Measurements from ENCODE around the gene ZMYND8.
A peak's percentile ranks its signal among the peaks of the same experiment; 100 is the strongest.
"Not testable (repeated sequence)": the region's sequence is repeated elsewhere in the genome, so short reads cannot be mapped to it uniquely, and the experiment has no call there.

ZMYND8 gene

DNA sequence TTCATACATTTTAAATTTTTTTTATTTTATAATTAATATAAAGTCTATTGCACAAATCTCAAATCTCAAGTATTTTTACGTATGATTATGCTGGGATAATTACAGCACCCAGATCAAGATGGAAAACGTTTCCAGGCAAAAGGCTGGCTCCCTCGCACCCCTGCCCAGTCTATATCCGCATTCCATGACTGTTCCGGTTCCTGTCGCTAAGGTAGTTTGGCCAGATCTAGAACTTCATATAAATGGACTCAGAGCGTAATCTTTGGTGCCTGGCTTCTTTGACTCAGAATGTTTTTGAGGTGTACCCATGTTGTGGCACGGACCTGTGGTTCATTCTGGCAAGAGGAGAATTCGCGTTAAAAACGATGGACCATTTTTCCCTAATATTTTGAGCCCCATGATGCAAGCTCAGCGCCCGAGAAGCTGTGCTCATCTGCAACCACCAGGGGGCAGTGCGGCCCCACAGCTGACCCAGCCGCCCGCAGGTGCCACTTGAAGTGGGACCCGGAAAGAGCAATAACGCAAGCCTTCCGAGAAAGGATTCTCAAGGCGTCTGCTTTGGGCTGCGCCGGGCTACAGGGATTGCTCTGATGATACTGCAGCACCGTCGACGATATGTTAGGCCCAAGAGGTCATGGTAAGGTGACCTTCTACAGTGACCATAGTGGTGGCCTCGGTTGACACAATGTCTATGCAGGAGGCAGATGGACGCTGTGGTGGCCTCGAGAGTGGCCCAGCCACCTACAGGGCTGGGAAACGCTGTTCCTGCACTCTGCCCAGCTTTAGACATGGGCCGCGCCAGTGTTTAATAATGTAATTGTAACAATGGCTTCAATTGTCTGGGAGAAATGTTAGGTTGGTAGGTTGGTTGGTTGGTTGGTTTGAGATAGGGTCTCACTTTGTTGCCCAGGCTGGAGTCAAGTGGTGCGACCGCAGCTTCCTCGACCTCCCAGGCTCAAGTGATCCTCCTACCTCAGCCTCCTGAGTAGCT is 160.1 kb downstream of the ZMYND8 start:
- peak; percentile 83 for DNase-seq

DNA sequence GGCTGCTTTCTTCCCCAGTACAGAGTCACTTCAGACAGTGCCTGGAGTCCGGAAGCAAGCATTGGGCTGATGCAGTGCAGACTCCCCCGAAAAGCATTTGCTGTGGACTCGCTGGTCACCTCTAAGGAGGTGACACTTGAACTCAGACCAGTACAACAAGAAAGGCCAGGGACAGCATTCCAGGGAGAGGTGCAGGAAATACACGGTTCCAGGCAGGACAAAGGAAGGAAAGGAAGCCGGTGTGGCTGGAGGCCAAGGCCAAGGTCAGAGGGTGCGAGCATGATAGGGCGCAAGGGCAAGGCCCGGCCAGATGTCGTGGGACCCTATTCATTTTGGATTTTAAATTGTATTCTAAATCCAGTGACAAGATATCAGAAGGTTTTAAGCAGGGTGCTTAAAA is 160.9 kb downstream of the ZMYND8 start:
- DNase-seq: no peak

DNA sequence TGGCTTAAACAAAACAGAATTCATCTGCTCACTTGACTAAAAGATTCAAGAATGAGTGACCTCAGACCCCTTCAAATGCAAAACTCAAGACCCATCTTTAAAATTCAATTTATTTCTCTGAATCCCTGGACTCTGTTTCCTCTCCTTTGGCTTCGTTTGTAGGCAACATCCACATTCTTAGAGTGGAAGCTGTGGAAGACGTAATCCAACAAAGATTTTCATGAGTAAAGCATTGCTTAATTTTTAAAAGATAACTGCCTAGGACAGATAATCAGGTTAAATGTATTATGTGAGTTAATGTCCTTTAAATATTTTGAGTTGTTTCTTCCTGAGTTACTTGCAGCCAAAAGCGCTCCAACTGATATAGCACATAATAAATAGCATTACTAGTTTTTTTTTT is 164.5 kb downstream of the ZMYND8 start:
- no peak for DNase-seq

DNA sequence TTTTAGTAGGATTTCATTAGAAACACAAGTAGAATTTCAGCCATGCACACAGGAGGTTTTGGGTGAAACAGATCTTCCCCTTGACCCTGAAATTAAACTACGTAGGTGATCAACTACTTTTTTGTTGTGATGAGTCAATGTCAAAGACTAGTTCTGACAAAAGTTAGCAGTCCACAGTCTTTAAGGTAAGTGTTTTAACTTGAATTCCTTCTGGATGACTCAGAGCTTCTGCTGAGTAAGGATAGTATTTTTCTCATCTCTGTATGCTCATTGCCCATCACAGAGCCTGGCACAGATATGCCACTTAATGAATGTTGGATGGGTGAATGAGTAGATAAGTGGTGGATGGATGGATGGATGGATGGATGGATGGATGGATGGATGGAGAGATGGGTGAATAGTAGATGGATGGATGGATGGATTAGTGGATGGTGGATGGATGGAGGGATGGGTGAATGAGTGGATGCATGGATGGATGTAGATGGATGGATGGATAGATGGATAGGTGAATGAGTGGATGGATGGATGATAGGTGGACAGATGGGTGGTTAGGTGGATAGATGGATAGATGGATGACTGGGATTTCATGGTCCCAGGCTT is 165.3 kb downstream of the ZMYND8 start:
- DNase-seq: no peak

DNA sequence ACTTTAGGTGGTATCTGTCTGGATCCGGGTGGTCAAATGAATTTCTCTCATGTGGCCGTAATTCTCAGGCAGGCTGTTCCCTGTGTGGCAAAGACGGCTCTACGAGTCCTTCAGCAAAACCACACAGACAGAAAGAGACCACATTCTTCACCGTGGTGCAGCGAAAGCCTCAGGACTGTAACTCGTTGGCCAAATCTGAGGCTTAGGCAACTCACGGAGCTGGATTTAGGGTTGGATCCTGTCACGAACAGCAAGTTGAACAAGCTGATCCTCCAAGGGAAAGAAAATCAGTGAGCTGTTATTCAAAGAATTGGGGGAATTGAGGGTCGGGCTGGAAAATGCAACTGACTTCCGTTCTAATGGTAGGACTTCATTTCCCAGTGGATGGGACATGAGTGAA is 167.4 kb downstream of the ZMYND8 start:
- DNase-seq: no peak

DNA sequence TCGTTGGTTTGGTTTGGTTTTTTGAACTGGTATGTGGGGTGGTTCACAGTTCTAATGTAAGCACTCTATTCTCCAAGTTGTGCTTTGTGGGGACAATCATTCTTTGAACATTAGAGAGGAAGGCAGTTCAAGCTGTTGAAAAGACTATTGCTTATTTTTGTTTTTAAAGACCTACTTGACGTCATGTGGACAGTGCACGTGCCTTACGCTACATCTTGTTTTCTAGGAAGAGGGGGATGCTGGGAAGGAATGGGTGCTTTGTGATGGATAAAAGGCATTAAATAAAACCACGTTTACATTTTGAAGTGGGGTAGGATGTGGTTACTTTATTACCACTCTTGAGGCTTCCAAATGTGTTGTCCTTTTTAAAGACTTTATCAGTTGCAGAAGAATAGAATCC is 168.0 kb downstream of the ZMYND8 start:
- DNase-seq: no peak

DNA sequence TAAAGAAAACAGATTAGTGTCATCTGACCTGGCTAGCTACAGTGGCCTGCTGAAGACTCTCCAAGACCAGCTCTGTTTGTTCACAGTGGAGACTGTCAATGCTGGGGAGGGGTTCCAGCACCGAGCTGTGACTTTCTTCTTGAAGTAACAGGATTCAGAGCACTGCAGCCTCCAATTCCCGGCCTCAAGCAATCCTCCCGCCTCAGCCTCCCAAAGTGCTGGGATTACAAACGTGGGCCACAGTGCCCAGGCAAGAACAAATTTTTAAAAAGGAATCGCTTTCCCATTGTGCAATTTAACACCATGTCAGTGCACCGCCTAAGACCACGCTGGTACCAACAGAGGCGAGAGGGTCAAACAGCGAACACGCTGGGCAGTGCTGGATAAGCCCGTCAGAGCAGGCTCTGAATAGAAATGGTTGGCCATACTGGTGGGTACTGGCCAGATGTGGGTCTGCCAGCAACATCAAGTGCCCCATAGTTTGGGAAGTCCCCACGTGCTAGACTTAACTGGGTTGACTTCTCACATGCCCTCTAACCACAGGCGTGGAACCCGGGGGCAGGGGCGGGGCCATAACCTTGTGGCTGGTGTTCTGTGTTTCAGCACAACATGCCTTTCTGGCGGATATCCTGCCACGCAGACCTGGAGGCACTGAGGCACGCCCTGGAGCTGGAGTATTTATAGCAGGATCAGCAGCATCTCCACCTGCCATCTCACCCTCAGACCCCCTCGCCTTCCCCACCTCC is 168.9 kb downstream of the ZMYND8 start:
- no peak for DNase-seq

DNA sequence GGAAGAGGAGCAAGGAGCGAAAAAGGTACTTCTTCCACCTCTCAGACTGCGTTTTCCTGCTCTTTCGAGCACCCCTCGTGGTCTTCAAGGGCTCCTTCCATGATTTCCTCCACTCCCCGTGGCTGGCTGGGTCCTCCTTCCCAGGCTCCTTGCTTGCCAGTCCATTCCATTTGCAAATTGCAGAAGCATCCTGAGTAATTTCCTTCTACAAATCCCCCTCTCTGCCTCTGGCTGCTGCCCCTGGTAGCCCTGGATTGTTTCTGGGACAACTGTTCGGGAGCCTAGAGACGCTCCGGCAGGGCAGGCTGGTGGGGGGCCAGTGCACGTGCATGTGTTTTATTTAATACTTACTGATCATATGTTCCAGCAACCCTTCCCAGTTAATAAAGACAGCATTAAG is 173.1 kb downstream of the ZMYND8 start:
- no peak for DNase-seq

DNA sequence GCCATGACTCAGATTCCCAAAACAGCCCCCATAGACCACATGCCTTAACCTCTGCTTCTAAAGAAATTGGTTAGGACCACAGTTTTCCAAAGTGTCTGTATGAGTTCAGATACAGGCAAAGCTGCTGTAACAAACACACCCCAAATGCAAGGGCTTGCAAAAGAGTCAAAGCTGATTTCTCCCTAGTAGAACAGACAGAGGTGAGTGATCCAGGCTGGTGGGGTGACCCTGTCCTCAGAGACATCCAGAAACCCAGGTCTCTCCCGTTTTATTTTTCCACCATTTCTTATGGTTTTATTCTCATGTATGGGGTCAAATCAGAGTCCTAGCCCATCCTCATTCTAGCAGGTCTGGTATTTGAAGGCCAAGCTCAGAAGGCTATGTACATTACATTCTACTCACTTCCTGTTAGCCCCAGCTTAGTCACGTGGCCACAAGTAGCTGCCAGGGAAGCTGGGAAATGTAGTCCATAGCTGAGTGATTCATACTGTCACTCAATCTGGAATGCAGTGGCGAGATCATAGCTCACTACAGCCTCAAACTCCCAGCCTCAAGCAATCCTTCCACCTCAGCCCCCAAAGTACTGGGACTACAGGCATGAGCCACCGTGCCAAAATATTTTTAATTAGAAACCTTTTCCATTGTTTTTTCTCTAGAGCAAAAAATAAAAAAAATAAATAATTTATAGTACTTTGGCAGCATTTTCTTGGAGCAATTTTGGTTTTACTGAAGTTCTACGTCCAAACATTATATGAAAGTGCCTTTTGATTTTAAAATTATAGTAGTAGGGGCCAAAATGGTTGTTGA is 175.2 kb downstream of the ZMYND8 start:
- no peak for DNase-seq

DNA sequence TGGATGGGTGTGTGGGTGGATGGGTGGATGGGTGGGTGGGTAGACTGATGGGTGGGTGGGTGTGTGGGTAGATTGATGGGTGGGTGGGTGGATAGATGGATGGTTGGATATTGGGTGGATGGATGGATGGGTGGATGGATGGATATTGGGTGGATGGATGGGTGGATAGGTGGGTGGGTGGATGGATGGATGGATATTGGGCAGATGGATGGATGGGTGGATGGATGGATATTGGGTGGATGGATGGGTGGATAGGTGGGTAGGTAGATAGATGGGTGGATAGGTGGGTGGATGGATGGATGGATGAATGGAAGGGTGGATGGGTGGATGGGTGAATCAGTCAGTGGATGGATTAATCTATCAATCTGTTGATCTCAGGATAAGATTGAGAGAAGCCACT is 177.2 kb downstream of the ZMYND8 start:
- no peak for DNase-seq

DNA sequence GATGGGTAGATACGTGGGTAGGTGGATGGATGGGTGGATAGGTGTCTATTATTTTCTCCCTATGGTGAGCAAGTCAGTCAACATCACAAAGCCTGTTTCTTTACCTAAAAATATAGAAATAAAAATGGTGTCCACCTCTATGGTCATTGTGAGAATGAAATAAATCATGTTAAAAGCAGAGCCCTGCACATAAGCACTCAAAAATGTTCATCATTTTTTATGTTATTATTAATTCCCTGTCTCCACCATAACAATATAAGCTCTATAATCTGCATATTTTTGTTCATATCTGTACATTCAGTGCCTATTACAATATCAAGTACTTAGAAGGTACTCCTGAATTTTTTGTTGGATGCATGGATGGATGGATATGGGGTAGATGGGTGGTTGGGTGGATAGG is 177.6 kb downstream of the ZMYND8 start:
- DNase-seq: no peak

DNA sequence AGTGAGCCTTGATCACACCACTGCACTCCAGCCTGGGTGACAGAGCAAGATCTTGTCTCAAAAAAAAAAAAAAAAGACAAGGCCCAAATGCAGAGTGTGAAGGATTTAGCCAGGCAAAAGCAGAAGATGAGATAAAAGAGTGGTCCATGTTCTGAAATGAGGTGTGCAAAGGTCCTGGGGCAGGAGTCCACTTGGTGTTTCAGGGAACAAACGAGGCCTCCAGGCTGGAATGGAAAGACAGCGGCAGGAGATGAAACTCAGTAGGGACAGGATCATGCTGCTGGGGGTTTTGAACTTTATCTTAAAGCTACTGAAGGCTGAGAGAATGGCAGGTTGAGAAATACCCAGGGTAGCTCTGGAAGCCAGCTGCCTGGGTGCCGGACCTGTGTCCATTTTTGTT is 178.2 kb downstream of the ZMYND8 start:
- DNase-seq: no peak

DNA sequence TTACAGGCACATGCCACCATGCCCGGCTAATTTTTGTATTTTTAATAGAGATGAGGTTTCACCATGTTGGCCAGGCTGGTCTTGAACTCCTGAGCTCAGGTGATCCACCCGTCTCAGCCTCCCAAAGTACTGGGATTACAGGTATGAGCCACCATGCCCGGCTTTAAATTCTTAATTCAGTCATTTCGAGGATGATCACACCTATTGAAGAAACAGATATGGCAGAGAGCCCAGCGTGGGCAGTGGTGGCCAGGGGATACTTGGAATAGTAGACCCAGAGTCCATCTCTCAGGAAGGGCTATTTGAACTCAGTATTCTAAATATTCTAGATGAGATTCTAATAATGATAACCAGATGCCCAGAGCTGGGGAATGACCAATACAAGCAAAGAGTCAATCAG is 180.3 kb downstream of the ZMYND8 start:
- not testable (repeated sequence) for DNase-seq

DNA sequence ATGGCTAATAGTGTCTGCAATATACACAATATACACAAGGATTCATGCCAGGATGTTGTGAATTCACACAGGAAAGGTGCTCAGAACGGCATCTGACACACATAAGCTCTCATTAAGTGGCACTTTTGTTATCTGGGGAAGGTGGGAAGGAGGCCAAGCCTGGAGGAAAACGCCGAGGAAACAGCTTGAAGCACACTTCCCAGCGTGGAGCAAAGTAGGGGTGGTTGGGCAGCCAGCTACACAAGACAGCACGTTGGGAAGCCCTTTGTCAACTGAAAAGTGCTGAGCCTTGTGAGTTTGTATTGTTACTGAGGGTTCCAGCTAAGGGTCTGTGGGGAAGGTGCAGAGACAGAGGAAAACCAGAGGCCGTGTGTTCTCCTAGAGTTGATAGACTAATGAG is 181.0 kb downstream of the ZMYND8 start:
- DNase-seq: no peak

DNA sequence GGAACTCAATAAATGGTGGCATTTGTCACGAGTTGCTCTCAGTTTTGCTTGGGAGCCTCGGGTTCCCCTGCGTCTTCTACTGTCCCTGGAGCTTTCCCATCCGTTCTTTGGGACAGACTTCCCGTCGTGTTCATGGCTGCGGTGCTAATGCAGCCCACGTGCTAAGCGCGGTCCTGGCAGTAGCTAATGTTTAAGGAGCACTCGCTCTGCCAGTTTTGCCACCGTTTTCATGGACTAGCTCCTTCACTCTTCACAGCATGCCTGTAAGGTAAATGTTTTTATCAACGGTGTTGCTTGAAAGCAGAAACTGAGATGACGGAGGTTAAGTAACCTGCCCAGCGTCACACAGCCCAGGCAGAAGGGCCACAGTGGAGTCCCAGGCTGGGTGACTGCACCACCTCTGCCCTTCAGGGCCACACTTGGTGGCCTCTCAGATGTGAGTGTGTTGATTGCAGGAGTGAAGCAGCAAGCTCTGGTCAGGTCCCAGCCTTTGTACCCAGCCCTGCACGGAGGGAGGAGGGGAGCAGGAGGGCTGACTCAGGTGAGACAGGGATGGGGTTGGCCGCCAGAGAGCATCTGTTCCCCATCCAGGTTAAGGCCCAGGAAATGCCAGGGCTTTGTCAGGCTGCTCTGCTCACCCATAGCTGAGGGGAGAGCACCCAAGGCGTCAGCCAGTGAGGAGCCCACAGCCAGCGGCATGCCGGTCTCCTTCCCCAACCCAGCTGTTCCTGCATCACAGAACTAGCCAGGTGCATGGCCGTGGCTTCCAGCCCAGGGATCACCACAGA is 181.8 kb downstream of the ZMYND8 start:
- DNase-seq: no peak

DNA sequence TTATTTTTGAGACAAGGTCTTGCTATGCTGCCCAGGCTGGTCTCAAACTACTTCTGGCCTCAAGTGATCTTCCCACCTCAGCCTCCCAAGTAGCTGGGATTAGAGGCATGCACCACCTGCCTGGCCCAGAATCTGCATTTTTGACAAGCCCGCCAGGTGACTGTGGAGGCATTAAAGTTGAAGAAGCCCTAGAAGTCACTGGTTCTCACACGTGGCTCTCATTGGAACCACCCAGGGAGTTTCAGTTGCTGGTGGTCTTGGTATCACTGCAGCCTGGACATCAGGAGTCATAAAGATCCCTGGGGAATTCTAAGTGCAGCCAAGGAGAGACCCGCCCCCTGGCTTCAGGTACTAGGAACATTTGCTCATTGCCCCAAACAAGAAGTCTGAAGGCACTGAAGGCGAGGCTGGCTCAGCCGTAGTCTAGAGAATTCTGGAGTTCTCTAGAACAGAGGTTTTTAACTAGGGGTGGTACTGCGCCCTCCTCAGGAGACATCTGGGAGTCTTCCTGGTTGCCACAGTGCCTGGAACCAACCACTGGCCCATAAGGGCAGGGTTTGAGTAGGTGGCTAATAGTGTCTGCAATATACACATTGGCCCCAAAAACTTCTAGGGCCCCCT is 182.8 kb downstream of the ZMYND8 start:
- DNase-seq: no peak

DNA sequence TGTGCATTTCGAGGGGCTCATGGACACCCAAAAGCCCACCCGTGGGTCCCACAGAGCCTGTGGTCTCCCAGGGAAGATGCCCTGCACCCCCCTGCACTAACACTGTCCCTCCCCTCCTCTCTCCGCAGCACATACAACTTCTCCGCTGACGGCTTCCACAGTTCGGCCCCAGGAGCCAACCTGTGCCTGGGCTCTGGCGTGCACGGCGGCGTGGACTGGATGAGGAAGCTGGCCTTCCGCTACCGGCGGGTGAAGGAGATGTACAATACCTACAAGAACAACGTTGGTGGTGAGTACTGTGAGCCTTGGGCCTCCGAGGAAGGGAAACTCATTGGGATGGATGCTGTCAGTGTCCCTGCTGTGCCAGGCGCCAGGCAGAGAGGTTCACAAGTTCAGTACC is 183.9 kb downstream of the ZMYND8 start:
- no peak for DNase-seq

DNA sequence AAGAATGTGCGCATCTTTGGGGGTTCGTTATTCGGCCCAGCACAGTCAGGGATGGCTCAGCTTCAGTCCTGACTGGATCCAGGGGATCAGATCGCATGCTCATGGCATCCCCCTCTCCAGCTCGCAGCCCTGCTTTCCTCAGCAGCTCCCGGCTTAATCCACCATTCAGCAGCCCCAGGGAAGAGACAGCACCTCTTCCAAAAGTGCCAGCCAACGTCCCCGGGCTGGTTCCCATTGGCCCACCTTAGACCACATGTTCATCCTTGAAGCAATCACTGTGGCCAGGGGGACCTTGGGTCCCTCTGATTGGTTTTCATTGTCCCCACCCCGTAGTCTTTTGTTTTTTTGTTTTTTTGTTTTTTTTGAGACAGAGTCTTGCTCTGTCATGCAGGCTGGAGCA is 188.7 kb downstream of the ZMYND8 start:
- no peak for DNase-seq

DNA sequence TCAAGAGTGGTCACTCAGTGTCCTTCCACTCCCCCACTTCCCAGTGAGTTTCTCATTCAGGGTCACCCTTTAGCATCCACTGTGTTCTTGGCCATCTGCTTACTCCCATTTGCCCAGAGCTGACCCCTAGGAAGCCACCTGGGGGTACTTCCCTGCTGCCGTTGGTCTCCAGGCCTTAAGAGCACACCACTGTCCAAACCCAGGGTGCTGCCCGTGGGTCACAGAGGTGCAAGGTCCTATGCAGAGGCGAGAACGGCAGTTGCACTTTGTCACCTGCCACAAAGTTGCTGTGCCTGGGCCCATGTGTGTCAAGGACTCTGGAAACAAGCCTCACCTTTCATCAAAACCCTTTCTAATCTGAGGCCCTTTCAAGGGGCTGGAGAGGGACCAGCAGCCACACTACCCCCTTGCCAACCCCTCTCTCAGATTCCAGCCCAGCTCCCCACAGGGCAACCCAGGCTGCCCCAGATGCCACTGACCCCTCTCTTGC is 191.1 kb downstream of the ZMYND8 start:
- no peak for DNase-seq

DNA sequence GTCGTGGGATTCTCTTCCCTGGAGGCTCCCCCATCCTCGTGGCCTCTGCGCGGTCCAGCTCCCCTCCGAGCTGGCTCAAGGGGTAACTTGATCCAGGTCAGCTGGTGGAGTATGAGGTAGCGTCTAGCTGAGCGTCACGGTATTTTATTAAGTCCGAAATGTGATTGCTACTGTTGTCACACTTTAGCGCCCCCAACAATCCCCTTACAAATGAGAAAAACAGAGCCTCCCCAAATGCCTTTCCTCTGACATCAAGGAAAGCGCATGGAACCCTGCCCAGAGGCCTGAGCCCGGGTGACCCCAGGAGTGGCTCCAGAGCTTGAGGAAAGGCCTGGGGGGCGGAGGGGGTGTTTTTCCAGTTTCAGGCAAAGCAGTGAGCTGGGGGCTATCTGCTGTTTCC is 192.4 kb downstream of the ZMYND8 start:
- no peak for DNase-seq

DNA sequence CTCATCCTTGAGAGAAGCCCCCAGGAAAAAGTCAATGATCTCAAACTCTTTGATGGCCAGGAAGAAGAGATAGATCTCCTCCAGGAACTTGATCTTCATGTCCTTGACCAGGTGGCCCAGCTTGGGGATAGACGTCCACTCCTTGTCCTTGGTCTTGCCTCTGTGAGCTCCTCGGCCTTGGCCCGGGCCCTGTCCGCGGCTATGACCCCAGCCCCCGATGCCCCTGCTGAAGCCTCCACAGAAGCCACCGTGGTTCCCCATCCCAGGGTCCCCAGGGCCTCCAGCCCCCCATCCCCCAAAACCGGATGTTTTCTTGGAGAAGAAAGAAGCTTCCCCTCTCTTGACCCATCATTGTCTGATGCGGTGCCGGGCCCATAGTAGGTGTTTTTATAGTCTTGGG is 195.1 kb downstream of the ZMYND8 start:
- DNase-seq: no peak
